ENCODE results near the gene ASPHD2. TPM values are rescaled to one million over a fixed set of nuclear protein-coding genes. Genes with fewer than 3 reads are reported as not detected.

Gene ASPHD2
- total and polyA plus RNA-seq, 11 donors, result 0.07 to 1.5 (median 0.14) TPM; not detected in 2

DNA sequence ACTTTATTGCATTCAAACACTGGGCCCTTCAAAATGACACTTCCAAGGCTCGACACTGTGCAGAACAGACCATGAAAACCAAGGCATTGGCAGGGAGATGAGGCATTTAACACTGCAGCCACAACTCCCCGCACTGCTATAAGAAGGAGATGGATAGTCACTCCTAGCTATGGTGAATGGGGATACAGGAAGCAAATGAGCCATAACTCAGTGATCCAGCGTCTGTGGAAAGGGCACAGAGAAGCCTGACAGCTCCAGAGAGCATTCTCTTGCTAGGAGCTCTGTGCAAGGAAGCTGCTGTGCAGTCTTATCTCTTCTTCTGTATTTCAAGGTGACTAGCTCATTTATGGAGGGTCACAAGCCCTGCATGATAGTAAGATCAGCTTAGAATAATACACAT, 33.6 kb downstream of the ASPHD2 start:
- H3K27ac ChIP-seq, result no peak overlapping the region
- DNase-seq (no peak), ATAC-seq (no peak)
- no peaks in the 10 kb centered on the region for H3K27me3 ChIP-seq
- intact Hi-C loops (cut with DNase I), result loop anchor here in 7 of 10 donors (5.0 to 10.0 kb wide), 4 partner anchors 65 to 100 kb away; no protein-coding TSS in a partner anchor
- peaks cover 0 to 9% (median 0%) of the 10 kb centered on the region in 12 donors for H3K4me1 ChIP-seq
- no peaks in the 10 kb centered on the region for H3K9me3 ChIP-seq
- WGBS, 4 donors, result 84 to 90% (median 88%) methylated on average over 3 of the region's 3 CpGs
- TF ChIP-seq, protein P1, sequence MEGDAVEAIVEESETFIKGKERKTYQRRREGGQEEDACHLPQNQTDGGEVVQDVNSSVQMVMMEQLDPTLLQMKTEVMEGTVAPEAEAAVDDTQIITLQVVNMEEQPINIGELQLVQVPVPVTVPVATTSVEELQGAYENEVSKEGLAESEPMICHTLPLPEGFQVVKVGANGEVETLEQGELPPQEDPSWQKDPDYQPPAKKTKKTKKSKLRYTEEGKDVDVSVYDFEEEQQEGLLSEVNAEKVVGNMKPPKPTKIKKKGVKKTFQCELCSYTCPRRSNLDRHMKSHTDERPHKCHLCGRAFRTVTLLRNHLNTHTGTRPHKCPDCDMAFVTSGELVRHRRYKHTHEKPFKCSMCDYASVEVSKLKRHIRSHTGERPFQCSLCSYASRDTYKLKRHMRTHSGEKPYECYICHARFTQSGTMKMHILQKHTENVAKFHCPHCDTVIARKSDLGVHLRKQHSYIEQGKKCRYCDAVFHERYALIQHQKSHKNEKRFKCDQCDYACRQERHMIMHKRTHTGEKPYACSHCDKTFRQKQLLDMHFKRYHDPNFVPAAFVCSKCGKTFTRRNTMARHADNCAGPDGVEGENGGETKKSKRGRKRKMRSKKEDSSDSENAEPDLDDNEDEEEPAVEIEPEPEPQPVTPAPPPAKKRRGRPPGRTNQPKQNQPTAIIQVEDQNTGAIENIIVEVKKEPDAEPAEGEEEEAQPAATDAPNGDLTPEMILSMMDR (IDR thresholded peaks at IDR 0.05), result no peak
- TF ChIP-seq POLR2A (IDR thresholded peaks at IDR 0.05), result no peak
- H3K4me3 ChIP-seq, result no peak overlapping the region
- peaks cover 0 to 96% (median 81%) of the 10 kb centered on the region in 9 donors for H3K36me3 ChIP-seq

DNA sequence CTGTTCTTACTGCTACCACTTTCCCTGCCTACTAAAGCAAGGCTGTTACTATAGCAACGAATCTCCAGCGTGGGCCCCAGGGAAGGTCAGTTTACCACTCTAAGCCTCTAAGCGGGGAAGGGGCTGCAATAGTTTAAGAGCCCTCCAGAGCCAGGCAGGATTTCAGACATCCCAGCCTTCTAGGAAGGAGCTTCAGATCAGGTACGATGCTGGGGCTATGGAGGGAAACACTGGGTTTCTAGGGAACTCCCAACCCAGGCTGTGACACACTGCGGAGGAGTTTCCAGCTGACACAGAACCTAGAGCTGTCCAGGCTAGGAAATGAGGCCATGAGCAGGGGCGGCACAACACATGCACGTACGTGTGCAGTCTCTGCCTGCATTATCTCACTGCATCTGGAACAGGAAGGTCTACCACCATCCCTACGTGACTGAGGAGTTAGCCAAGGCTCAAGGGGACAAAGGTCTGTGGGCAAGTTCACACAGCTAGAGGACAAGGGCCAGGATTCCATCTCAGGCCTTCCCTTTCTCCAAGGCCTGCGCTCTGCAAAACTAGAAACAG, 34.1 kb downstream of the ASPHD2 start:
- Histone ChIP-seq H3K4me1 (peaks cover 0 to 9% (median 0%) of the 10 kb centered on the region in 12 donors), H3K36me3 (peaks cover 0 to 96% (median 81%) of the 10 kb centered on the region in 9 donors), H3K27me3 (no peaks in the 10 kb centered on the region), H3K9me3 (no peaks in the 10 kb centered on the region), H3K4me3 (no peak overlapping the region), H3K27ac (no peak overlapping the region)
- no peak for DNase-seq
- peak in 3 of 4 donors; percentile 40 to 61 (median 53) for ATAC-seq
- 75 to 87% (median 79%) methylated on average over 5 to 10 of the region's 10 CpGs for WGBS, 4 donors
- no peak for TF ChIP-seq POLR2A (IDR thresholded peaks at IDR 0.05)
- TF ChIP-seq, protein P1 (IDR thresholded peaks at IDR 0.05), result no peak
- intact Hi-C loops (cut with DNase I), result loop anchor here in 7 of 10 donors (5.0 to 10.0 kb wide), 4 partner anchors 66 to 101 kb away; no protein-coding TSS in a partner anchor

DNA sequence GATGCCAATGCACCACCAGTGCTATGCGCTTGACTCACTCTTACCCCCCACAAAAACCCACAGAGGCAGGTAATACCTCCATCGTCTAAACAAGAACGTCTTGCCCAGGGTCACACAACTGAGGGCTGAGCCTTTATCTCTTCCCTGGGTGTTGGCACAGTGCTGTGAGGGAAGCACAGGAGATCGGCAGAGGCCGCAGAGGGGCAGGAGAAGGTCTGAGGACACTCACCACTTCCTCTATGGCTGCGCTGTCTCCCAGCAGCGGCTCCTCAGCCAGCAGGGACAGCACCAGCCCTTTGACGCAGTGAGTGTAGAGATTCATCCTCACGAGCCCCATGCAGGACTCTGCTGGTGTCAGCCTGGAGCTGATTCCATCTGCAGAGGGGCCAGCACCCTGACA, 34.6 kb downstream of the ASPHD2 start:
- ATAC-seq, result peak in 2 of 4 donors; percentile 20 to 42
- H3K9me3 ChIP-seq, result no peaks in the 10 kb centered on the region
- H3K27me3 ChIP-seq, result no peaks in the 10 kb centered on the region
- no peak overlapping the region for H3K27ac ChIP-seq
- H3K4me1 ChIP-seq, result peaks cover 0 to 9% (median 0%) of the 10 kb centered on the region in 12 donors
- no peak overlapping the region for H3K4me3 ChIP-seq
- H3K36me3 ChIP-seq, result peaks cover 0 to 98% (median 82%) of the 10 kb centered on the region in 9 donors
- 76 to 92% (median 81%) methylated on average over 8 to 9 of the region's 9 CpGs for WGBS, 4 donors
- intact Hi-C loops (cut with DNase I), result loop anchor here in 7 of 10 donors (5.0 to 10.0 kb wide), 4 partner anchors 66 to 101 kb away; no protein-coding TSS in a partner anchor
- TF ChIP-seq, protein P1 (IDR thresholded peaks at IDR 0.05), result no peak
- no peak for TF ChIP-seq POLR2A (IDR thresholded peaks at IDR 0.05)
- no peak for DNase-seq

DNA sequence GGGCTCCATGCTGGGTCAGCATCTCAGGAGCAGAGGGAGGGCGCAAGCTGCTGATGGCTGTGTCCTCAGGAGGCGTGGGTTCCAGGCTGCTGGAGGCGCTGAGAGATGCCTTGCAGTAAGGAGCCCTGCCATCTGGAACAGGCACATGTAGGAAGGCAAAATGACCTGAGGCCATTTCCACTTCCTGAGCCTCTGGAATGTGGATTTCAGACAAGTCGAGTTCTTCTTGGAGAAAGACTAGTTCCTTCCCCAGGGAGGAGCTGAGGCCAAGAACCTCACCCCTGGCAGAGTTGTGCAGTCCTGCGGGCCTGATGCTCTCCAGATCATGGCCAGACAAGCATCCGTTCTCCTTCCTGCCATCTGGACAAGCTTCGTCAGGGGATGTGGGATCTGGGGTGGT, 35.3 kb downstream of the ASPHD2 start:
- TF ChIP-seq, protein P1 (IDR thresholded peaks at IDR 0.05), result no peak
- no peak for TF ChIP-seq POLR2A (IDR thresholded peaks at IDR 0.05)
- ATAC-seq (peak in 3 of 4 donors; percentile 16 to 53 (median 40)), DNase-seq (peak in 2 of 5 donors; percentile 13 to 49)
- Histone ChIP-seq H3K9me3 (no peaks in the 10 kb centered on the region), H3K4me3 (no peak overlapping the region), H3K36me3 (peaks cover 0 to 98% (median 88%) of the 10 kb centered on the region in 9 donors), H3K27ac (no peak overlapping the region), H3K4me1 (peaks cover 0 to 9% (median 0%) of the 10 kb centered on the region in 12 donors), H3K27me3 (no peaks in the 10 kb centered on the region)
- intact Hi-C loops (cut with DNase I), result loop anchor here in 7 of 10 donors (5.0 to 10.0 kb wide), 4 partner anchors 67 to 102 kb away; no protein-coding TSS in a partner anchor
- WGBS, 4 donors, result 53 to 70% (median 65%) methylated on average over 6 to 7 of the region's 7 CpGs
